ENCODE measurements around the gene SLC9A9.

DNA sequence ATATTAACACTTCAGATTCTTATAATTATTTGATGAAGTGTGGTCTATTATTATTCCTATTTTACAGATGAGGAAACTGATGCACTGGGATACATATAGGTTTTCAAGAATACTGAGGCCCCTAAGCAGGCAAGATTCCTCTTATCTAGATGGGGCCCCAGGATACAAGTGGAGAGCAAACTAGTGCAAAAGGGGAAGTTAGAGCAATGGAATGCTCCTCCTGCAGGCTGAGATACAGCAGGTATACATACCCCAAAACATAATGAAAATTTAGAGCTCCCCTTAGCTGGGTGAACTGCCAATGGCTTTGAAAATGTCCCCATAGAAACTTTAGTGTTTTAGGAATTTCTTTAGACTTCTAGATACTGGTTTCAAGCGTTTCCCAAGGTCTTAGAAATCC, 481.6 kb downstream of the SLC9A9 start:
- TF ChIP-seq, protein P1, sequence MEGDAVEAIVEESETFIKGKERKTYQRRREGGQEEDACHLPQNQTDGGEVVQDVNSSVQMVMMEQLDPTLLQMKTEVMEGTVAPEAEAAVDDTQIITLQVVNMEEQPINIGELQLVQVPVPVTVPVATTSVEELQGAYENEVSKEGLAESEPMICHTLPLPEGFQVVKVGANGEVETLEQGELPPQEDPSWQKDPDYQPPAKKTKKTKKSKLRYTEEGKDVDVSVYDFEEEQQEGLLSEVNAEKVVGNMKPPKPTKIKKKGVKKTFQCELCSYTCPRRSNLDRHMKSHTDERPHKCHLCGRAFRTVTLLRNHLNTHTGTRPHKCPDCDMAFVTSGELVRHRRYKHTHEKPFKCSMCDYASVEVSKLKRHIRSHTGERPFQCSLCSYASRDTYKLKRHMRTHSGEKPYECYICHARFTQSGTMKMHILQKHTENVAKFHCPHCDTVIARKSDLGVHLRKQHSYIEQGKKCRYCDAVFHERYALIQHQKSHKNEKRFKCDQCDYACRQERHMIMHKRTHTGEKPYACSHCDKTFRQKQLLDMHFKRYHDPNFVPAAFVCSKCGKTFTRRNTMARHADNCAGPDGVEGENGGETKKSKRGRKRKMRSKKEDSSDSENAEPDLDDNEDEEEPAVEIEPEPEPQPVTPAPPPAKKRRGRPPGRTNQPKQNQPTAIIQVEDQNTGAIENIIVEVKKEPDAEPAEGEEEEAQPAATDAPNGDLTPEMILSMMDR (IDR thresholded peaks at IDR 0.05; ENCODE audit: borderline replicate concordance, extremely low read depth, low read length, poor library complexity, severe bottlenecking): peak; percentile 2
- no peak for TF ChIP-seq EZH2 (IDR thresholded peaks at IDR 0.05; ENCODE audit: borderline replicate concordance, low read depth, low read length, severe bottlenecking)

All from DND-41 (cell line).